Stimulated activated CD8-positive, alpha-beta memory T cell treated with anti-CD3 and anti-CD28 coated beads, Interleukin-2, amount 100 ng/mL, for 48 hours (primary cell): ENCODE data around the gene ADSS1.
"Not testable (repeated sequence)": the region's sequence is repeated elsewhere in the genome, so short reads cannot be mapped to it uniquely, and the experiment has no call there.

Source experiments
- DNase-seq, 2 donors: peaks; one replicate each; pipeline ENCODE4 v3.0.0-alpha.2; 2020; ENCODE audit warnings: low read depth in 2 of 2

Gene ADSS1

GRCh38 chr14:104717646-104718045 is 6.4 kb upstream of the ADSS1 start:
- DNase-seq, result no peak

- DNase-seq, result no peak
Measured at GRCh38 chr14:104718147-104718546, 5.9 kb upstream of the ADSS1 start.

GRCh38 chr14:104718871-104719270 is 5.2 kb upstream of the ADSS1 start:
- DNase-seq, result no peak

GRCh38 chr14:104719343-104719742 is 4.7 kb upstream of the ADSS1 start:
- DNase-seq, result no peak

GRCh38 chr14:104721505-104722431 is 2.3 kb upstream of the ADSS1 start:
- no peak for DNase-seq

- DNase-seq, result no peak
Measured at GRCh38 chr14:104722938-104723650, 935 bp upstream of the ADSS1 start.

- no peak for DNase-seq
Measured at GRCh38 chr14:104724407-104724980, 465 bp downstream of the ADSS1 start.

GRCh38 chr14:104724981-104725771 is 1.1 kb downstream of the ADSS1 start:
- DNase-seq, result no peak

GRCh38 chr14:104725772-104726548 is 1.9 kb downstream of the ADSS1 start:
- DNase-seq, result no peak

GRCh38 chr14:104726600-104727451 is 2.8 kb downstream of the ADSS1 start:
- DNase-seq, result no peak

GRCh38 chr14:104728631-104729030 is 4.6 kb downstream of the ADSS1 start:
- no peak for DNase-seq

GRCh38 chr14:104729176-104729834 is 5.3 kb downstream of the ADSS1 start:
- not testable (repeated sequence) for DNase-seq

GRCh38 chr14:104729835-104730181 is 5.8 kb downstream of the ADSS1 start:
- no peak for DNase-seq

- no peak for DNase-seq
Measured at GRCh38 chr14:104730487-104730886, 6.5 kb downstream of the ADSS1 start.

- DNase-seq, result no peak
Measured at GRCh38 chr14:104731320-104732294, 7.6 kb downstream of the ADSS1 start.

GRCh38 chr14:104732355-104732804 is 8.4 kb downstream of the ADSS1 start:
- DNase-seq, result no peak

- no peak for DNase-seq
Measured at GRCh38 chr14:104732931-104733681, 9.1 kb downstream of the ADSS1 start.
